Measurements from ENCODE around the gene TSSK2.

TSSK2 gene

DNA sequence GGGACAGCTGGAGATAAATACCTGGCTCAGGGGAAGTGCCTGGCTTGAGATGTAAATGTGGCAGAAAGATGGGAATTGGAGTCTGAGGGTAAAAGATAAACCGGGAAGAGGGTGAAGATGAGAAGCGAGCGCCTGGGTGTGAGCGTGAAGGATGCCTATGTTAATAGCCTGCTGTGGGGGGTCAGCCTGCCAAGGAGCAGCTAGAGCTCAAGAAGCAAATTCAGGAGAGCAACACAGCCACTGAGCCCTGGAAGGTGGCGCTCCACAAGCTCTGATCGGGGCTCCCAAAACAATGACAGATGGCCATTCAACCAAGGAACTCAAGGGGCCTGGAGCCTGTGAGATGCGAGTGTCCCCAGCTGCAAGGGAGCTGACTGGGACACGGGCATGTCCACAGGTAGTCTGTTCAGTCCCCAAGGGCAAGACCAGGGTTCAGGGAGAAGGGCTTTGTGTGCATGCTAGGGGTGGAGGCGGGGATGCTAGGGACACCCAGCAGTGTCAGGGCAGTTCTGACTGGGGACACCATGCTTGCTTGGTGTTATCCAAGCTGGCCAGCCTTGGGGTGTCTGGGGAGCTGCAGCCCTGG lies 16.2 kb downstream of the TSSK2 start:
- TF ChIP-seq, protein P1, sequence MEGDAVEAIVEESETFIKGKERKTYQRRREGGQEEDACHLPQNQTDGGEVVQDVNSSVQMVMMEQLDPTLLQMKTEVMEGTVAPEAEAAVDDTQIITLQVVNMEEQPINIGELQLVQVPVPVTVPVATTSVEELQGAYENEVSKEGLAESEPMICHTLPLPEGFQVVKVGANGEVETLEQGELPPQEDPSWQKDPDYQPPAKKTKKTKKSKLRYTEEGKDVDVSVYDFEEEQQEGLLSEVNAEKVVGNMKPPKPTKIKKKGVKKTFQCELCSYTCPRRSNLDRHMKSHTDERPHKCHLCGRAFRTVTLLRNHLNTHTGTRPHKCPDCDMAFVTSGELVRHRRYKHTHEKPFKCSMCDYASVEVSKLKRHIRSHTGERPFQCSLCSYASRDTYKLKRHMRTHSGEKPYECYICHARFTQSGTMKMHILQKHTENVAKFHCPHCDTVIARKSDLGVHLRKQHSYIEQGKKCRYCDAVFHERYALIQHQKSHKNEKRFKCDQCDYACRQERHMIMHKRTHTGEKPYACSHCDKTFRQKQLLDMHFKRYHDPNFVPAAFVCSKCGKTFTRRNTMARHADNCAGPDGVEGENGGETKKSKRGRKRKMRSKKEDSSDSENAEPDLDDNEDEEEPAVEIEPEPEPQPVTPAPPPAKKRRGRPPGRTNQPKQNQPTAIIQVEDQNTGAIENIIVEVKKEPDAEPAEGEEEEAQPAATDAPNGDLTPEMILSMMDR (conservative IDR thresholded peaks at IDR 0.05), result no peak
- H3K27ac ChIP-seq, result no peak overlapping the region

DNA sequence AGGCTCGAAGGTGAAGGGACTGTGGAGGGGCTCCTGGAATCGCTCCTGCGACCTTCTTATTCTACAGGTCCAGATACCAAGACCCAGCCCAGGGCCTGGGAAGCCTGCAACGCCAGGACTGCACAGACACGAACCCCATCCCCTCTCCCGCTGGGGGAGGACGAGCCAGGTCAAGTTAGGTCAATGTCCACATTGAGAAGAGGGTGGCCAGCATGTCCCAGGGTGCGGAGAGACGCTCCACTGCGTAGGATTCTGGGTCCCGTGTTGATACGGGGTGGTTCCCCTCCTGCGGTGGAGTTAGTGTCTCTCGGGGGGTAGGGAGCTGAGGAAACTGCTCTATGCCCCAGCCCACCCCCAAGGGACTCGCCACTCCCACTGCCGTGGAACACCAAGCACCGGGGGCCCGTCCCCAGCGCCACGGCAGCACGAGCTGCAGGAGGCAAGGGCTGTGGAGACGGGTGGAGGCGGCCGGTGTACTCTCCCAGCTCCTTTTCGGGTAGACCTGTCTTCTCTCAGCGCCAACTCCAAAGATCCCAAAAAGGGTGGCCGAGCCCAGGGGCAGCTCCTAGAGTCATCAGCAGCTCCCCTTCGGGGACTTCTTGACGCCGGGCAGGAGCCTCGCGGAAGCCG lies 17.4 kb downstream of the TSSK2 start:
- TF ChIP-seq, protein P1 (conservative IDR thresholded peaks at IDR 0.05), result no peak
- H3K27ac ChIP-seq, result no peak overlapping the region

DNA sequence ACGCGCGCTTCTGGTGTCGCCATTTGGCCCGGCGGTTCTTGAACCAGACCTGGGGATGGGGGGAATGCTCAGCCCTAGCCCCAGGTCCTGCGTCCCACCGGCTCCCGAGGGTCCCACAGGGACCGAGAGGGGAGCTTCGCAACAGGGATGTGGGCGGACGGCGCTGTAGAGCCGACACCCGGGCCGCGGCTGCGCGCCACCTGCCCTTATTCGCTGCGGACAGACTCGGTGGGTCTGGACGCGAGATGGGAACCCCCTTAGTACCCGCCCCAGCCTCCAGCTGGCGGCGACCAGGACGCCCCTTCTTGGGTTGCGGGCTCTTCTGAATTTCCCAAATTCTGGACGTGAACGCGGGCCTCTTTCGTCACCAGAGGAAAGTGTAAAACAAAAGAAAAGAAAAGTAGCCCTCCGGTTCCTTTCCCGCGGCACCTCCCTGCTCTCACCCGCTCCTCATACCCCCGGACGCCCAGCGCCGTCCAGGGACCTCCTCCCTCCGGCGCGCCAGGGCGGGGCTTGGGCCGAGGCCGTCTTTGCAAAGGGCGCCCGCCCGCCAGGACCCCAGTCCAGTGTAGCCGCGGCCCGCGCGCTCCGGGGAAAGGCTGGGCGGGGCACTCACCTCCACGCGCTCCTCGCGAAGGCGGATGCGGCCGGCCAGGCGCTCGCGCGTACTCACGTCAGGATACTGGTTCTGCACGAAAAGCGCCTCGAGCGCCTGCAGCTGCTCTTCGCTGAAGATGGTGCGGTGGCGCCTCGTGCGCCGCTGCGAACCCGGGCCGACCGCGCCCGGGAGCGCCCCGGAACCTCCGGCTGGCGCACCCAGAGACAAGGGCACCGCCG lies 18.2 kb downstream of the TSSK2 start:
- TF ChIP-seq, protein P1 (conservative IDR thresholded peaks at IDR 0.05), result no peak
- H3K27ac ChIP-seq, result no peak overlapping the region

DNA sequence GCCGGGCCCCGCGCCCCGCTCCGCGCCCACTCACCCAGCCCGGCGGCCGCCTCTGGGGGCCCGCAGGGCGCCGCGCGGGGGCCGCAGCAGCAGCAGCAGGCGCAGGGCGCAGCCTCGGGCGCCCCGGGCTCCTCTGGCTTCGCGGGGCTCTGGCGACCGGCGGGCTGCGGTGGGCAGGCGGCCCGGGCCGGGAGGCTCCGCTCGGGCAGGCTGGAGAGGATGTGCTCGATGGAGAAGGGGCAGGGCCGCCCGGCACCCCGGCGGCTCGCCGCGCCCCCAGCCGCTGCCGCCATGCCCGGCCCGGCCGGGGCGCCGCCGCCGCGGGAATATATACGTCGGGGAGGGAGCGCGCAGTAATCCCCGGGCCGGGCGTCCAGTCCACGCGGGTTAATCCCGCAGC lies 18.9 kb downstream of the TSSK2 start, which contains the start of gene GSC2:
Gene GSC2, minus strand, starts transcription at position 302 of the 400 bp plus-strand sequence. Its CDS starts 9 bp downstream, at position 293.
- no peak within 1 kb of the TSS for H3K27ac ChIP-seq
- TF ChIP-seq, protein P1 (conservative IDR thresholded peaks at IDR 0.05), result no peak

DNA sequence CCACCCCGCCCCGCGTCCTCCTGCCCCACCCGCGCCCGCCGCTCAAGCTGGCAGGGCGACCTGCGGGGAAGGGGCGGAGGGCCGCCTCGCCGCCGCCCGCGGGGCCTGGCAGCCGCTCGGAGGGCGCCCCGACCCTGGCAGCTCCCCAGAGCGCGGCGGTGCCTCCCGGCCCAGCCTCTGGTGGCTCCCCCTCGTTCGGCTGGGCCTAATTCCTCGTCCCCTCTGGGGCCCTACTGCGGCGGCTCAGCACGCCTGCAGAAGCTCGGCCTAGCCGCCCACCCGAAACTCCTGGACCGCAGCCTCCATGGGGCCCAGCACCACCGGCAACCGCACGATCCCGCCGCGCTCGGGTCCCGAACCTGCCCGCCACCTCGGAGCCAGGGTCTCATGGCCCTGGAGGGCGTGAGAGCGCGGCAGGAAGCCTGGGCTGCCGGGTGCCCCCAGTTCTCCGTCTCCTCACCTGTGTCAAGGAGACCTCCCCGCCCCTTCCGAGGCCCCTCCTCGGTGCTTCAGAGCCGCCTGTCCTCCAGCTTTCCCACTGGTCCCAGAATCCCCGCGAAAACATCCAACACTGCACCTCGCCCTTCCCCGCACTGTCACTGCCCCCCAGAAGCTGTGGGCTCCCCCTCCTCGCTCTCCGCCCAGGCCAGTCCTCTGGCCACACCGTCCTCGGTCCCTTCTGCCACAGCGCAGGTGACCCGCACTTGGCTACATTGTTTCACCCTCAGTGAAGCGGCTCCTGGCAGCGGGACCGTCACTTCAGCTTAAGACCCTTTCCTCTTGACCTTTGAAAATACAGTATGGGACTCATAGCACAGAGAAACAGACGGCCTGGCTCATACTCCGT lies 19.6 kb downstream of the TSSK2 start:
- H3K27ac ChIP-seq, result no peak overlapping the region
- TF ChIP-seq, protein P1 (conservative IDR thresholded peaks at IDR 0.05), result no peak

DNA sequence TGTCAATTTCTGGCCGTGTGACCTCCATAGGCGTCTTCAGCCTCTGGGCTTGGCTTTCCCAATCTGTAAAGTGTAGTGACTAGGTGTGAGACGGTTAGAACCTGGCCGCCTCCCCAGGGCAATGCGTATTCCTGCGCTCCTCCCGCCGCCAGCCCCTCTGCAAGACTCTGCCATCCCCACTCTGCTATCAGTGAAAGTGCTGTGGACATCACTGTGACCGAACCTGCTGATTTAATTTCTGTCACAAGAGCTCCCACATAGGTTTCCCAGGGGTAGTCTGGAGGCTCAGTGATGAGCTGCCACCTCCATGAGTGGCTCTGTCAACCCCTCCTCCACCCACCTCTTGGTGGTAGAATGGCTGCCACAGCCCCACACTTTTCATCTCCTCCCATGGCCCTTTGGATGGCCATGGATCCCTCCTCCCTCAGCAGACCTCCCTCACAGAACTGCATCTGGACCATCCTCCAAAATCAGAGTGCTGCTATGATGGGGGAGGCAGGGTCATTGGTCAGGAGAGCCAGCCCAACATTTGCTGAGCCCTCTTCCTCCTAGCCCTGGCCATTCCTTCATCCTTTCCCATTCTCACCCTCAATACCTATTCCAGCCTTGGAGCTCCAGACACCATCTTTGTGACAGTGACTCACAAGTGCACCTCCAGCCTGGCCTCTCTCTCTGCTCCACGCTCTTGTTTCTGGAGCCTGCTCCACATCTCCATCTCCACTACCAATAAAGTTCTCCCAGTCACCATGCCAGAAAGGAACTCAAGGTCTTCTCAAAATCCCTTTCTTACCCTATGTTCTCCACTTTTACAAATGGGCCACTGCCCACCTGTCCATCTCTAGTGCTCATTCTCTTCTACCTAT lies 20.5 kb downstream of the TSSK2 start:
- TF ChIP-seq, protein P1 (conservative IDR thresholded peaks at IDR 0.05), result no peak
- H3K27ac ChIP-seq, result no peak overlapping the region

Measured in VCaP (cell line).